Tongue (tissue), 2 donors: ENCODE results near the gene OR10K1. TPM values are rescaled to one million over a fixed set of nuclear protein-coding genes. Genes with fewer than 3 reads are reported as not detected.
"Not testable (repeated sequence)": the region's sequence is repeated elsewhere in the genome, so short reads cannot be mapped to it uniquely, and the experiment has no call there.

ENCODE experiments used
- DNase-seq: peaks from one replicate; pipeline ENCODE4 v3.0.0-alpha.2; 2015
- total RNA-seq: library from RNA; depleted of rRNA; stranded (reverse); fragments of >200 nt; gene quantifications from one replicate; pipeline ENCODE4 v1.2.3, GENCODE V29; 2014

Gene OR10K1
- not detected for total RNA-seq

- DNase-seq = no peak
Observed at GRCh38 chr1:158461534-158461933, at the start of gene OR10K1. OR10K1 (plus strand) TSS chr1:158461834; CDS start chr1:158465562, 3,728 bp downstream.

- no peak for DNase-seq
Observed at GRCh38 chr1:158414651-158415345, 46.8 kb upstream of the OR10K1 start.

GRCh38 chr1:158417586-158417985 is 44.0 kb upstream of the OR10K1 start:
- DNase-seq = no peak

GRCh38 chr1:158422212-158422611 is 39.4 kb upstream of the OR10K1 start:
- DNase-seq = no peak

GRCh38 chr1:158425027-158425426 is 36.6 kb upstream of the OR10K1 start:
- no peak for DNase-seq

- DNase-seq = no peak
Observed at GRCh38 chr1:158426137-158426536, 35.5 kb upstream of the OR10K1 start, which contains the start of gene OR10K2. OR10K2 (minus strand) TSS chr1:158426237; CDS start chr1:158420866, 5,371 bp downstream.

GRCh38 chr1:158430163-158430562 is 31.5 kb upstream of the OR10K1 start:
- DNase-seq = not testable (repeated sequence)

GRCh38 chr1:158434741-158435140 is 26.9 kb upstream of the OR10K1 start:
- DNase-seq = no peak

- no peak for DNase-seq
Observed at GRCh38 chr1:158445376-158445775, 16.3 kb upstream of the OR10K1 start.

GRCh38 chr1:158454537-158454936 is 7.1 kb upstream of the OR10K1 start:
- DNase-seq = no peak

- DNase-seq = no peak
Observed at GRCh38 chr1:158457246-158457645, 4.4 kb upstream of the OR10K1 start.

- DNase-seq = no peak
Observed at GRCh38 chr1:158458263-158458662, 3.4 kb upstream of the OR10K1 start.

GRCh38 chr1:158471920-158472319 is 10.3 kb downstream of the OR10K1 start, which contains the start of gene OR10R2:
OR10R2 (plus strand) TSS chr1:158472220; CDS start chr1:158472326, 106 bp downstream.
- DNase-seq = no peak

- no peak for DNase-seq
Observed at GRCh38 chr1:158485455-158485854, 23.8 kb downstream of the OR10K1 start.

GRCh38 chr1:158491316-158491715 is 29.7 kb downstream of the OR10K1 start:
- DNase-seq = no peak

GRCh38 chr1:158493054-158493453 is 31.4 kb downstream of the OR10K1 start:
- no peak for DNase-seq

GRCh38 chr1:158494796-158495195 is 33.2 kb downstream of the OR10K1 start:
- DNase-seq = no peak

GRCh38 chr1:158496374-158496773 is 34.7 kb downstream of the OR10K1 start:
- DNase-seq = peak; percentile 12

GRCh38 chr1:158506369-158506987 is 44.8 kb downstream of the OR10K1 start:
- no peak for DNase-seq

- no peak for DNase-seq
Observed at GRCh38 chr1:158507511-158507910, 45.9 kb downstream of the OR10K1 start.

GRCh38 chr1:158509471-158510156 is 48.0 kb downstream of the OR10K1 start:
- peak; percentile 48 for DNase-seq

GRCh38 chr1:158516966-158517365 is 55.3 kb downstream of the OR10K1 start:
- DNase-seq = no peak
